ENCODE results near the gene AREG. TPM values are rescaled to one million over a fixed set of nuclear protein-coding genes. Genes with fewer than 3 reads are reported as not detected.

The AREG gene
- total and polyA plus RNA-seq, 2 donors from 2014 or later = 11.8 TPM; not detected in 1

- no peak overlapping the region for H3K27ac ChIP-seq (ENCODE audit: low read depth in 2 of 2, low read length in 2 of 2)
- intact Hi-C loops (cut with DNase I) = no loop called here
- no peaks in the 10 kb centered on the region for H3K27me3 ChIP-seq (ENCODE audit: control insufficient read depth, insufficient read depth, low read length)
- no peak overlapping the region for H3K4me3 ChIP-seq (ENCODE audit: low read length in 3 of 3)
- no peak overlapping the region for H3K9ac ChIP-seq (ENCODE audit: low read length in 3 of 3)
- FAIRE-seq = no peak
- no peaks in the 10 kb centered on the region for H3K9me3 ChIP-seq (ENCODE audit: control insufficient read depth in 2 of 3, insufficient read depth in 1 of 3, low read length in 3 of 3)
- DNase-seq = no peak
- H3K36me3 ChIP-seq (ENCODE audit: control insufficient read depth in 2 of 3, insufficient read depth in 3 of 3, low read length in 3 of 3) = no peaks in the 10 kb centered on the region
- H3K4me1 ChIP-seq (ENCODE audit: control insufficient read depth in 2 of 3, insufficient read depth in 2 of 3, low read depth in 1 of 3, low read length in 3 of 3) = no peaks in the 10 kb centered on the region
- TF ChIP-seq CTCF (IDR thresholded peaks at IDR 0.05; ENCODE audit: borderline replicate concordance, extremely low read depth, insufficient read depth) = no peak
Observed at GRCh38 chr4:74400395-74400794, 44.5 kb upstream of the AREG start.

- FAIRE-seq (no peak), DNase-seq (peak in 1 of 5 donors; percentile 7)
- Histone ChIP-seq H3K9me3 (ENCODE audit: control insufficient read depth in 2 of 3, insufficient read depth in 1 of 3, low read length in 3 of 3) (no peaks in the 10 kb centered on the region), H3K4me3 (ENCODE audit: low read length in 3 of 3) (no peak overlapping the region), H3K27ac (ENCODE audit: low read depth in 2 of 2, low read length in 2 of 2) (no peak overlapping the region), H3K4me1 (ENCODE audit: control insufficient read depth in 2 of 3, insufficient read depth in 2 of 3, low read depth in 1 of 3, low read length in 3 of 3) (no peaks in the 10 kb centered on the region), H3K27me3 (ENCODE audit: control insufficient read depth, insufficient read depth, low read length) (no peaks in the 10 kb centered on the region), H3K9ac (ENCODE audit: low read length in 3 of 3) (no peak overlapping the region), H3K36me3 (ENCODE audit: control insufficient read depth in 2 of 3, insufficient read depth in 3 of 3, low read length in 3 of 3) (no peaks in the 10 kb centered on the region)
- no peak for TF ChIP-seq CTCF (IDR thresholded peaks at IDR 0.05; ENCODE audit: borderline replicate concordance, extremely low read depth, insufficient read depth)
- intact Hi-C loops (cut with DNase I) = no loop called here
Observed at GRCh38 chr4:74402692-74403456, 42.1 kb upstream of the AREG start.

DNA sequence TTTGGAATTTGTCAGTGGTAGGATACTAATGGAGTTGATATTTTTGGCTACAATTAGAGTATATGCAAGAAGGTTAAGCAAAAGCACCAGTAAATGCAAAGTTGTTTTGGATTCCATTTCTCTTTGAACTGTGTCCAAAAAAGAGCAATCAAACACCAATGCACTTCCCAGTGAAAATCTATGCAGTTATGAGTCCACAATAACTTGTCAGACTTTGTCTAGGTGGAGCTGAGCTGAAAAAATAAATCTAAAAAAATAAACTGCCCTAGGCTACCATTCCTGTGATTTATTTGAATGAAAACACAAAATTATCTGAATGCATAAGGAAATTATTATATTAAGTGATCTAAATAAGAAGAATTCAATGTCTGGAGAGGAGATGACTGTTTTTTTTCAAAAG lies 37.0 kb upstream of the AREG start:
- Histone ChIP-seq H3K9ac (ENCODE audit: low read length in 3 of 3) (no peak overlapping the region), H3K27ac (ENCODE audit: low read depth in 2 of 2, low read length in 2 of 2) (no peak overlapping the region), H3K4me1 (ENCODE audit: control insufficient read depth in 2 of 3, insufficient read depth in 2 of 3, low read depth in 1 of 3, low read length in 3 of 3) (no peaks in the 10 kb centered on the region), H3K27me3 (ENCODE audit: control insufficient read depth, insufficient read depth, low read length) (no peaks in the 10 kb centered on the region), H3K36me3 (ENCODE audit: control insufficient read depth in 2 of 3, insufficient read depth in 3 of 3, low read length in 3 of 3) (no peaks in the 10 kb centered on the region), H3K9me3 (ENCODE audit: control insufficient read depth in 2 of 3, insufficient read depth in 1 of 3, low read length in 3 of 3) (no peaks in the 10 kb centered on the region), H3K4me3 (ENCODE audit: low read length in 3 of 3) (no peak overlapping the region)
- intact Hi-C loops (cut with DNase I) = no loop called here
- FAIRE-seq (no peak), DNase-seq (no peak)
- TF ChIP-seq CTCF (IDR thresholded peaks at IDR 0.05; ENCODE audit: borderline replicate concordance, extremely low read depth, insufficient read depth) = no peak

Measured in kidney (tissue), 14 donors.